GM23248 (cell line): ENCODE data around the gene ARHGEF7. TPM values are rescaled to one million over a fixed set of nuclear protein-coding genes. Genes with fewer than 3 reads are reported as not detected.
A peak's percentile ranks its signal among the peaks of the same experiment; 100 is the strongest.
"Not testable (repeated sequence)": the region's sequence is repeated elsewhere in the genome, so short reads cannot be mapped to it uniquely, and the experiment has no call there.

Source experiments
- DNase-seq: peaks from one replicate; pipeline ENCODE4 v3.0.0-alpha.2; 2015
- H2AFZ ChIP-seq: fragments of 200-600 bp; sonication (generic); 2 replicates; pipeline ENCODE4 v1.6.1; 2016; ENCODE audit warnings: antibody characterized with exemption
- H3F3A ChIP-seq: fragments of 200-600 bp; sonication (generic); 2 replicates; pipeline ENCODE4 v1.6.1; 2016; ENCODE audit warnings: mild to moderate bottlenecking, antibody characterized with exemption, mixed run types; ENCODE audit not compliant: insufficient read depth
- H3K27ac ChIP-seq: fragments of 200-600 bp; sonication (generic); 2 replicates; pipeline ENCODE4 v1.5.1; 2016; ENCODE audit warnings: mild to moderate bottlenecking
- H3K27me3 ChIP-seq: fragments of 200-600 bp; sonication (generic); replicated peaks from 2 replicates; pipeline ENCODE4 v1.6.1; 2016; ENCODE audit warnings: mild to moderate bottlenecking; ENCODE audit not compliant: insufficient read depth
- H3K36me3 ChIP-seq: fragments of 200-600 bp; sonication (generic); 2 replicates; pipeline ENCODE4 v1.6.1; 2016; ENCODE audit warnings: low read depth, mild to moderate bottlenecking
- H3K4me1 ChIP-seq: fragments of 200-600 bp; sonication (generic); 2 replicates; pipeline ENCODE4 v1.6.1; 2016; ENCODE audit warnings: mild to moderate bottlenecking; ENCODE audit not compliant: insufficient read depth
- H3K4me2 ChIP-seq: fragments of 200-600 bp; sonication (generic); one replicate; pipeline ENCODE4 v1.6.1; 2016; ENCODE audit warnings: mild to moderate bottlenecking; ENCODE audit not compliant: unreplicated experiment
- H3K4me3 ChIP-seq: fragments of 200-600 bp; sonication (generic); 2 replicates; pipeline ENCODE4 v1.5.1; 2016; ENCODE audit warnings: mild to moderate bottlenecking
- H3K79me2 ChIP-seq: fragments of 200-600 bp; sonication (generic); 2 replicates; pipeline ENCODE4 v1.6.1; 2016; ENCODE audit warnings: mild to moderate bottlenecking; ENCODE audit not compliant: insufficient read depth
- H3K9ac ChIP-seq: fragments of 200-600 bp; sonication (generic); 2 replicates; pipeline ENCODE4 v1.6.1; 2016; ENCODE audit warnings: mild to moderate bottlenecking
- H3K9me2 ChIP-seq: fragments of 200-600 bp; sonication (generic); 2 replicates; pipeline ENCODE4 v1.6.1; 2016; ENCODE audit warnings: mixed run types, mild to moderate bottlenecking, moderate library complexity; ENCODE audit not compliant: insufficient read depth
- H3K9me3 ChIP-seq: fragments of 200-600 bp; sonication (generic); one replicate; pipeline ENCODE4 v1.6.1; 2017; ENCODE audit warnings: low read depth
- H4K20me1 ChIP-seq: fragments of 200-600 bp; sonication (generic); 2 replicates; pipeline ENCODE4 v1.6.0; 2016; ENCODE audit not compliant: insufficient read depth
- EZH2 ChIP-seq: fragments of 200-600 bp; sonication (generic); IDR thresholded peaks from 2 replicates; pipeline ENCODE4 v1.6.1; 2018; ENCODE audit warnings: antibody characterized with exemption, mild to moderate bottlenecking; ENCODE audit not compliant: insufficient read depth, poor library complexity, severe bottlenecking
- EZH2phosphoT487 ChIP-seq: fragments of 200-600 bp; sonication (generic); IDR thresholded peaks from 2 replicates; pipeline ENCODE4 v1.6.1; 2018; ENCODE audit warnings: antibody characterized with exemption, moderate library complexity, mild to moderate bottlenecking, low read depth; ENCODE audit not compliant: insufficient read depth
- WGBS, 2 experiments: methylation state at CpG; one replicate each; pipeline ENCODE4 v1.1.6; 2015 to 2017; ENCODE audit warnings: low lambda C conversion rate in 2 of 2, low coverage in 1 of 2; ENCODE audit errors: missing lambda C conversion rate in 2 of 2; 5-methylcytosine and 5-hydroxymethylcytosine counted together
- in situ Hi-C: fragments of 300-500 bp; cut with MboI; formaldehyde crosslinking; loops from 2 replicates; pipeline ENCODE4 v1.15.0; 2020
- polyA plus RNA-seq: library from polyadenylated mRNA; unstranded; fragments of >200 nt; fragmentation: Nextera tagmentation; extraction: Ambion mirVana; gene quantifications from 2 replicates; pipeline ENCODE4 v1.2.1, GENCODE V29; 2016
- total RNA-seq: library from RNA; depleted of rRNA; stranded (reverse); fragments of >200 nt; shearing (Covaris generic); gene quantifications from 2 replicates; pipeline ENCODE4 v1.2.3, GENCODE V29; 2014

Gene ARHGEF7
- total and polyA plus RNA-seq, 2 experiments from 2014 or later = 19.0 to 23.0 TPM

- H3K36me3 ChIP-seq, H3K27me3 ChIP-seq, H3K9ac ChIP-seq, H3K9me2 ChIP-seq, H2AFZ ChIP-seq, H3F3A ChIP-seq, H3K9me3 ChIP-seq, in situ Hi-C loops, H4K20me1 ChIP-seq: not testable (repeated sequence)
- WGBS, 2 experiments = 5 to 7% methylated on average over 2 of the region's 2 CpGs
- H3K27ac ChIP-seq = peak overlapping the region; percentile 57
- peaks cover 18% of the 10 kb centered on the region for H3K4me1 ChIP-seq
- H3K4me2 ChIP-seq = peak overlapping the region; percentile 30
- H3K4me3 ChIP-seq = peak overlapping the region; percentile 37
- peaks cover 97% of the 10 kb centered on the region for H3K79me2 ChIP-seq
- peak; percentile 89 for DNase-seq
Observed at GRCh38 chr13:111194651-111195050, 79.5 kb downstream of the ARHGEF7 start.

DNA sequence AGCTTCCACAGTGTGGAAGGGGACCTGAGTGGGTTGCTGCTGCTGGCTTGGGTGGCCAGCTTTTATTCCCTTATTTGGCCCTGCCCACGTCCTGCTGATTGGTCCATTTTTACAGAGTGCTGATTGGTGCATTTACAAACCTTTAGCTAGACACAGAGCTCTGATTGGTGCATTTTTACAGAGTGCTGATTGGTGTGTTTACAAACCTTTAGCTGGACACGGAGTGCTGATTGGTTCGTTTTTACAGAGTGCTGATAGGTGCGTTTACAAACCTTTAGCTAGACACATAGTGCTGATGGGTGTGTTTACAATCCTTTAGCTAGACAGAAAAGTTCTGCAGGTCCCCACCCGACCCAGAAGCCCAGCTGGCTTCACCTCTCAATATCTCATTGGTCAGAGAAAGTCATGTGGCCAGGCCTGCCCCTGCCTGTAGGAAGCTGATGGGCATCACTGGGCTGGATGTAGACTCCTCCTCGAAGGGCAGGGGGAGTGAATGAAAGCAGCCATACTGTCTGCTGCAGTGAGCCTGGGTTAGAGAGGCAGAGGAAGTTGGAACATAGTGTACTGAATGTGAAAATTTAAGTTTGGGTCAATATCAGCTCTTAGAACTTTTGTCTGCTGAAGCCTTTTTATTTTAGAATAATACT is 83.7 kb downstream of the ARHGEF7 start:
- H3K9me3 ChIP-seq, H3K4me3 ChIP-seq, H3K27ac ChIP-seq, H3K4me2 ChIP-seq, in situ Hi-C loops, H2AFZ ChIP-seq, H3K27me3 ChIP-seq, DNase-seq, H3K9me2 ChIP-seq, H3K36me3 ChIP-seq, H3K9ac ChIP-seq, H4K20me1 ChIP-seq: not testable (repeated sequence)
- H3K4me1 ChIP-seq = peaks cover 33% of the 10 kb centered on the region
- H3F3A ChIP-seq = peaks cover 12% of the 10 kb centered on the region
- 97% methylated on average over 6 of the region's 6 CpGs for WGBS, 2 experiments
- peaks cover 97% of the 10 kb centered on the region for H3K79me2 ChIP-seq

GRCh38 chr13:111201304-111201940 is 86.3 kb downstream of the ARHGEF7 start:
- H3K27me3 ChIP-seq = no peaks in the 10 kb centered on the region
- peaks cover 99% of the 10 kb centered on the region for H3K79me2 ChIP-seq
- H3K4me2 ChIP-seq = no peak overlapping the region
- TF ChIP-seq EZH2 (no peak), EZH2phosphoT487 (no peak)
- no peak overlapping the region for H2AFZ ChIP-seq
- no peaks in the 10 kb centered on the region for H3K9me2 ChIP-seq
- whole genome bisulfite sequencing, 2 experiments = 89% methylated on average over 8 of the region's 8 CpGs
- in situ Hi-C loops = loop anchor here (25.0 kb wide), 1 partner anchor 264 kb away; no protein-coding TSS in a partner anchor
- H3K36me3 ChIP-seq = no peaks in the 10 kb centered on the region
- DNase-seq = no peak
- peaks cover 26% of the 10 kb centered on the region for H3K4me1 ChIP-seq
- 0 out of 2 replicates have a peak, but pooled peaks cover 4% of the 10 kb centered on the region for H3F3A ChIP-seq
- no peak overlapping the region for H3K4me3 ChIP-seq
- H3K27ac ChIP-seq = no peak overlapping the region
- H3K9me3 ChIP-seq = no peaks in the 10 kb centered on the region
- peaks cover 5% of the 10 kb centered on the region; the same call in 1 of the 2 replicates for H4K20me1 ChIP-seq
- no peak overlapping the region for H3K9ac ChIP-seq

- 83 to 86% methylated on average over 4 of the region's 4 CpGs for whole genome bisulfite sequencing, 2 experiments
- H3K36me3 ChIP-seq = no peaks in the 10 kb centered on the region
Observed at GRCh38 chr13:111202156-111202621, 87.1 kb downstream of the ARHGEF7 start.

More at GRCh38 chr13:111202156-111202621, 87.1 kb downstream of the ARHGEF7 start:
- peaks cover 26% of the 10 kb centered on the region for H3K4me1 ChIP-seq
- H3K9me2 ChIP-seq = no peaks in the 10 kb centered on the region
- no peak overlapping the region for H3K4me2 ChIP-seq
- no peak for DNase-seq
- no peak overlapping the region for H3K27ac ChIP-seq
- in situ Hi-C loops = loop anchor here (25.0 kb wide), 1 partner anchor 265 kb away; no protein-coding TSS in a partner anchor
- H3K9ac ChIP-seq = no peak overlapping the region
- H3K79me2 ChIP-seq = peaks cover 95% of the 10 kb centered on the region
- no peak overlapping the region for H3K4me3 ChIP-seq
- H2AFZ ChIP-seq = no peak overlapping the region
- no peaks in the 10 kb centered on the region for H3K9me3 ChIP-seq
- no peaks in the 10 kb centered on the region for H3K27me3 ChIP-seq
- 0 out of 2 replicates have a peak, but pooled peaks cover 4% of the 10 kb centered on the region for H3F3A ChIP-seq
- TF ChIP-seq EZH2phosphoT487 = no peak
- peaks cover 5% of the 10 kb centered on the region; the same call in 1 of the 2 replicates for H4K20me1 ChIP-seq
